ENCODE data around the gene INA.

DNA sequence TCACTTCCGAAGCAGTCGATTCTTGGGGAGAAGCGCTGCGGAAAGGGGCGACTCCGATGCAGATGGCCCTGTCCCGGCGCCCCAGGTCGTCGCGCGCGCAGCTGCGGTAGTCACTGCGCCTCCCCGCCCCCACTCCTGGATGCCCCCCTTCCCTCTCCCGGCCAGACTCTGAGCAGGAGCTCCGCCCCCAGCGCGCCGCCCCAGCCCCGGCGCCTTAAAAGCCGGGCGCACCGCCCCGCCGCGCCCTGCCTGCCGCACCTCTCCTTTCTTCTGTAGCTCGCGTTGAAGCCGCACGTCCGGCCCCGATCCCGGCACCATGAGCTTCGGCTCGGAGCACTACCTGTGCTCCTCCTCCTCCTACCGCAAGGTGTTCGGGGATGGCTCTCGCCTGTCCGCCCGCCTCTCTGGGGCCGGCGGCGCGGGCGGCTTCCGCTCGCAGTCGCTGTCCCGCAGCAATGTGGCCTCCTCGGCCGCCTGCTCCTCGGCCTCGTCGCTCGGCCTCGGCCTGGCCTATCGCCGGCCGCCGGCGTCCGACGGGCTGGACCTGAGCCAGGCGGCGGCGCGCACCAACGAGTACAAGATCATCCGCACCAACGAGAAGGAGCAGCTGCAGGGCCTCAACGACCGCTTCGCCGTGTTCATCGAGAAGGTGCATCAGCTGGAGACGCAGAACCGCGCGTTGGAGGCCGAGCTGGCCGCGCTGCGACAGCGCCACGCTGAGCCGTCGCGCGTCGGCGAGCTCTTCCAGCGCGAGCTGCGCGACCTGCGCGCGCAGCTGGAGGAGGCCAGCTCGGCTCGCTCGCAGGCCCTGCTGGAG is at the start of gene INA:
- TF ChIP-seq, protein P1, sequence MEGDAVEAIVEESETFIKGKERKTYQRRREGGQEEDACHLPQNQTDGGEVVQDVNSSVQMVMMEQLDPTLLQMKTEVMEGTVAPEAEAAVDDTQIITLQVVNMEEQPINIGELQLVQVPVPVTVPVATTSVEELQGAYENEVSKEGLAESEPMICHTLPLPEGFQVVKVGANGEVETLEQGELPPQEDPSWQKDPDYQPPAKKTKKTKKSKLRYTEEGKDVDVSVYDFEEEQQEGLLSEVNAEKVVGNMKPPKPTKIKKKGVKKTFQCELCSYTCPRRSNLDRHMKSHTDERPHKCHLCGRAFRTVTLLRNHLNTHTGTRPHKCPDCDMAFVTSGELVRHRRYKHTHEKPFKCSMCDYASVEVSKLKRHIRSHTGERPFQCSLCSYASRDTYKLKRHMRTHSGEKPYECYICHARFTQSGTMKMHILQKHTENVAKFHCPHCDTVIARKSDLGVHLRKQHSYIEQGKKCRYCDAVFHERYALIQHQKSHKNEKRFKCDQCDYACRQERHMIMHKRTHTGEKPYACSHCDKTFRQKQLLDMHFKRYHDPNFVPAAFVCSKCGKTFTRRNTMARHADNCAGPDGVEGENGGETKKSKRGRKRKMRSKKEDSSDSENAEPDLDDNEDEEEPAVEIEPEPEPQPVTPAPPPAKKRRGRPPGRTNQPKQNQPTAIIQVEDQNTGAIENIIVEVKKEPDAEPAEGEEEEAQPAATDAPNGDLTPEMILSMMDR (IDR thresholded peaks at IDR 0.05), result no peak
- no peak for TF ChIP-seq POLR2A (IDR thresholded peaks at IDR 0.05)

All from breast epithelium (tissue), 3 donors.